ENCODE measurements around the gene TRIM58. TPM values are rescaled to one million over a fixed set of nuclear protein-coding genes. Genes with fewer than 3 reads are reported as not detected.
A peak's percentile ranks its signal among the peaks of the same experiment; 100 is the strongest.

The TRIM58 gene
- total and polyA plus RNA-seq, 9 of the 15 experiments (the other 6 are each of a cell fraction or from before 2014, with no cell fraction given), result 3.8 to 19.1 (median 7.2) TPM

DNA sequence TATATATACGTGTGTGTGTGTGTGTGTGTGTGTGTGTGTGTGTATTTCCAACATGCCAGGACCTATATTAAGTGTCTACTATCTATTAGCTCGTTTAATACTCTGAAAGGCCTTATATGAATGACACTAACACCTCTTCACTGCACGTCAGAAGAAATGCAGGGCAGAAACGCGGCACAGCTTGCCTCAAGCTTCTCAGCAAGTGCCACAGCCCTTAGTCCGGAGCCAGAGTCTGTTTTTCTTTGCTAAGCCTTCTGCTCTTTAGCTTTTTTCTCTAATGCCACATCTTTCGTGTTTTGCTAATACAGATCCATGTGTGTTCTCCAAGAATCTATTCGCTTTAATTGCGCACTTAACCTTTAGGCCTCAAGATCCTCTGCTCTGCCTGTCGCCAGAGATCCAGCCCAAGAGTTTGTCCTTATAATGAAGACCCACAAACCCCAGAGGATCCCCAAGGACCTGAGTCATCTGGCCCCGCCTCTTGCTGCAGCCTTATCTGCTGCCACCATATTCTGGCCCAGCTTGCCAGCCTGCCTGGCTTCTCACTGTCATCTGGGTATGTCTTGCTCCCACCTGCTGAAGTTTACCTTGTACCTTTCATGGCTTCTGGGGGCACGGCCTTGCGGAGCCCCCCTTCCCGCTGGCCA lies 2.0 kb upstream of the TRIM58 start:
- ATAC-seq, result peak; percentile 59
- H3K79me2 ChIP-seq (ENCODE audit: control insufficient read depth, insufficient read depth, low read length), result peaks cover 25% of the 10 kb centered on the region
- peak; percentile 87 to 95 (median 90) for DNase-seq (ENCODE audit: extremely low read depth in 1 of 4, low spot score in 3 of 4)
- intact Hi-C loops (cut with micrococcal nuclease), result loop anchor here (5.0 to 10.0 kb wide), 2 partner anchors 480 to 972 kb away; partner anchors contain the start of gene SH3BP5L
- H3K27me3 ChIP-seq (ENCODE audit: control insufficient read depth in 2 of 2, insufficient read depth in 2 of 2, low read length in 2 of 2), result no peaks in the 10 kb centered on the region
- no peaks in the 10 kb centered on the region; the same call in 2 of the 3 replicates for H3K36me3 ChIP-seq (ENCODE audit: control insufficient read depth, insufficient read depth, low read length)
- no TSS peak for BruUV-seq (replicated peaks)
- peak overlapping the region; percentile 87 for H2AFZ ChIP-seq (ENCODE audit: low read depth, low read length)
- in situ Hi-C loops (cut with MboI), result no loop called here
- H3K9me3 ChIP-seq (replicated peaks; ENCODE audit: control insufficient read depth, insufficient read depth, low read depth, low read length), result peaks cover 3% of the 10 kb centered on the region; the same call in 1 of the 2 replicates
- peak; percentile 94 for FAIRE-seq
- peak overlapping the region; percentile 2 to 55; a peak in 3 of 4 replicates for H3K9ac ChIP-seq (ENCODE audit: insufficient read depth in 1 of 2, low read depth in 2 of 2, low read length in 2 of 2)
- no peak overlapping the region for H3K4me3 ChIP-seq
- no peaks in the 10 kb centered on the region for H4K20me1 ChIP-seq (replicated peaks; ENCODE audit: control insufficient read depth, insufficient read depth, low read length)
- peaks cover 34 to 42% of the 10 kb centered on the region in 2 experiments for H3K4me1 ChIP-seq (replicated peaks in 1 of 2; ENCODE audit: control insufficient read depth in 2 of 2, insufficient read depth in 2 of 2, low read length in 2 of 2)
- WGBS (ENCODE audit: insufficient coverage, low coverage, missing lambda C conversion rate), result 10% methylated on average over 14 of the region's 14 CpGs
- no peaks in the 10 kb centered on the region for H3K9me1 ChIP-seq (ENCODE audit: control insufficient read depth, insufficient read depth, low read length)
- ChIA-PET POLR2A (interaction anchor here (0.6 to 1.3 kb wide), 3 partner anchors 11 to 574 kb away, joined by 3 to 5 read pairs (median 3); no protein-coding TSS in a partner anchor), CTCF (ENCODE audit: low intra/inter-chr PET ratio) (no interaction called here)
- peak overlapping the region; percentile 81 for H3K27ac ChIP-seq (ENCODE audit: extremely low read depth, low read depth, low read length)
- peak overlapping the region; percentile 73 for H3K4me2 ChIP-seq (ENCODE audit: insufficient read depth, low read length)
- TF ChIP-seq, protein P1, sequence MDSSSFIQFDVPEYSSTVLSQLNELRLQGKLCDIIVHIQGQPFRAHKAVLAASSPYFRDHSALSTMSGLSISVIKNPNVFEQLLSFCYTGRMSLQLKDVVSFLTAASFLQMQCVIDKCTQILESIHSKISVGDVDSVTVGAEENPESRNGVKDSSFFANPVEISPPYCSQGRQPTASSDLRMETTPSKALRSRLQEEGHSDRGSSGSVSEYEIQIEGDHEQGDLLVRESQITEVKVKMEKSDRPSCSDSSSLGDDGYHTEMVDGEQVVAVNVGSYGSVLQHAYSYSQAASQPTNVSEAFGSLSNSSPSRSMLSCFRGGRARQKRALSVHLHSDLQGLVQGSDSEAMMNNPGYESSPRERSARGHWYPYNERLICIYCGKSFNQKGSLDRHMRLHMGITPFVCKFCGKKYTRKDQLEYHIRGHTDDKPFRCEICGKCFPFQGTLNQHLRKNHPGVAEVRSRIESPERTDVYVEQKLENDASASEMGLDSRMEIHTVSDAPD (CRISPR knock-in tag; IDR thresholded peaks at IDR 0.05), result no peak
- TF ChIP-seq MTA3 (IDR thresholded peaks at IDR 0.05; ENCODE audit: borderline replicate concordance) (peak; percentile 89), ZNF764 (CRISPR knock-in tag; IDR thresholded peaks at IDR 0.05; ENCODE audit: low read depth) (no peak), CTBP1 (IDR thresholded peaks at IDR 0.05; ENCODE audit: borderline replicate concordance) (peak; percentile 80), RAD21 (CRISPR knock-in tag; conservative IDR thresholded peaks at IDR 0.05 in 1 of 2, IDR thresholded peaks at IDR 0.05 in 1 of 2) (0 out of 4 replicates have a peak, but pooled peaks have one; percentile 1 to 6), CBFA2T3 (IDR thresholded peaks at IDR 0.05) (peak; percentile 95), ARID1B (IDR thresholded peaks at IDR 0.05) (peak; percentile 96), ZBTB8A (IDR thresholded peaks at IDR 0.05; ENCODE audit: partially characterized antibody) (no peak), STAT5A (IDR thresholded peaks at IDR 0.05; ENCODE audit: borderline replicate concordance, low read length) (peak; percentile 69), HMBOX1 (IDR thresholded peaks at IDR 0.05) (no peak), NRF1 (conservative IDR thresholded peaks at IDR 0.05 in 1 of 2, IDR thresholded peaks at IDR 0.05 in 1 of 2) (0 out of 4 replicates have a peak, but pooled peaks of 1 of the 2 experiments have one; percentile 19), NBN (IDR thresholded peaks at IDR 0.05; ENCODE audit: low read depth) (0 out of 2 replicates have a peak, but pooled peaks have one; percentile 41)
- TF ChIP-seq, protein P2, sequence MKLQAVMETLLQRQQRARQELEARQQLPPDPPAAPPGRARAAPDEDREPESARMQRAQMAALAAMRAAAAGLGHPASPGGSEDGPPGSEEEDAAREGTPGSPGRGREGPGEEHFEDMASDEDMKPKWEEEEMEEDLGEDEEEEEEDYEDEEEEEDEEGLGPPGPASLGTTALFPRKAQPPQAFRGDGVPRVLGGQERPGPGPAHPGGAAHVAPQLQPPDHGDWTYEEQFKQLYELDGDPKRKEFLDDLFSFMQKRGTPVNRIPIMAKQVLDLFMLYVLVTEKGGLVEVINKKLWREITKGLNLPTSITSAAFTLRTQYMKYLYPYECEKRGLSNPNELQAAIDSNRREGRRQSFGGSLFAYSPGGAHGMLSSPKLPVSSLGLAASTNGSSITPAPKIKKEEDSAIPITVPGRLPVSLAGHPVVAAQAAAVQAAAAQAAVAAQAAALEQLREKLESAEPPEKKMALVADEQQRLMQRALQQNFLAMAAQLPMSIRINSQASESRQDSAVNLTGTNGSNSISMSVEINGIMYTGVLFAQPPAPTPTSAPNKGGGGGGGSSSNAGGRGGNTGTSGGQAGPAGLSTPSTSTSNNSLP (IDR thresholded peaks at IDR 0.05; ENCODE audit: borderline replicate concordance, low read depth, low read length), result no peak
- TF ChIP-seq, protein P3, sequence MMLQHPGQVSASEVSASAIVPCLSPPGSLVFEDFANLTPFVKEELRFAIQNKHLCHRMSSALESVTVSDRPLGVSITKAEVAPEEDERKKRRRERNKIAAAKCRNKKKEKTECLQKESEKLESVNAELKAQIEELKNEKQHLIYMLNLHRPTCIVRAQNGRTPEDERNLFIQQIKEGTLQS (IDR thresholded peaks at IDR 0.05), result peak; percentile 67
- TF ChIP-seq, protein P3 (CRISPR knock-in tag; conservative IDR thresholded peaks at IDR 0.05), result no peak
